Measurements from ENCODE around the gene PCDHGA11.
"Not testable (repeated sequence)": the region's sequence is repeated elsewhere in the genome, so short reads cannot be mapped to it uniquely, and the experiment has no call there.

Gene PCDHGA11

DNA sequence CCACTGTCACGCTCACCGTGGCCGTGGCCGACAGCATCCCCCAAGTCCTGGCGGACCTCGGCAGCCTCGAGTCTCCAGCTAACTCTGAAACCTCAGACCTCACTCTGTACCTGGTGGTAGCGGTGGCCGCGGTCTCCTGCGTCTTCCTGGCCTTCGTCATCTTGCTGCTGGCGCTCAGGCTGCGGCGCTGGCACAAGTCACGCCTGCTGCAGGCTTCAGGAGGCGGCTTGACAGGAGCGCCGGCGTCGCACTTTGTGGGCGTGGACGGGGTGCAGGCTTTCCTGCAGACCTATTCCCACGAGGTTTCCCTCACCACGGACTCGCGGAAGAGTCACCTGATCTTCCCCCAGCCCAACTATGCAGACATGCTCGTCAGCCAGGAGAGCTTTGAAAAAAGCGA is 11.9 kb downstream of the PCDHGA11 start:
- FAIRE-seq: not testable (repeated sequence)

DNA sequence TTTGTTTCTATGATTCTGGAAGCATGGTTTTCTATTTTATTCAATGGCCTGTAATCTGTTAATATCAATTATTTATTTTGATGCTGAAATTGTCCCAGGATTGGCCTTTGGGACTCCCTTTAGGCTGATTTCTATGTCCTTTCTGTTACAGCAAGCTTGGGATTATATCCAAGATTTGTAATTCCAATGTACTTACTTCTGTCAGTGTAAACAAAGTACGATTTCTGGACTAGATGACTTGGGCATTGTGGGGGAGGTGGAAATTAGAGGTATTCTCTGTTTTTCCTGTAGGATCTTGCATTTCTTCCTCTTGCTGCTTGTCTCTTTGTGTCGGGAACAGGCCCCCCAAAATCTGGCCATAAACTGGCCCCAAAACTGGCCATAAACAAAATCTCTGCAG is 13.2 kb downstream of the PCDHGA11 start:
- no peak for FAIRE-seq

GRCh38 chr5:141437221-141437620 is 16.4 kb downstream of the PCDHGA11 start:
- FAIRE-seq: no peak

- FAIRE-seq: no peak
Observed at GRCh38 chr5:141439411-141440141, 18.7 kb downstream of the PCDHGA11 start.

GRCh38 chr5:141440341-141440740 is 19.5 kb downstream of the PCDHGA11 start:
- no peak for FAIRE-seq

GRCh38 chr5:141441571-141442170 is 20.8 kb downstream of the PCDHGA11 start:
- FAIRE-seq: no peak

DNA sequence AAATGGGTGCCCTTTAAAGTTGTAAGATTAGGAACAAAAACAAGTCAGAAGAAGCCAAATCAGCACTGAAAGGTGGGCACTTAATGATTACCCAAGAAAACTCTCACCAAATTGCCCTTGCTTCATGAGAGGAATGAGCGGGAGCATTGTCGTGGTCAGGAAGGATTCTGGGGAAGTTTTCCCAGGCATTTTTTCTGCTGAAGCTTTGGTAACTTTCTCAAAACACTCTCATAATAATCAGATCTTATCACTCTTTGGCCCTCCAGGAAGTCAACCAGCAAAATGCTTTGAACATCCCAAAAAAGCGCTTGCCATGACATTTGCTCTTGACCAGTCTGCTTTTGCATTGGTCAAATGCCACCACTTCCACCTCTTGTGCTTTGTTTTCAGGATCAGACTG is 44.5 kb downstream of the PCDHGA11 start:
- no peak for FAIRE-seq
